Astrocyte (in vitro differentiated cells and primary cell): Measurements from ENCODE around the gene SLC25A22. TPM values are rescaled to one million over a fixed set of nuclear protein-coding genes. Genes with fewer than 3 reads are reported as not detected.

Experiments
- DNase-seq: peaks from one replicate; pipeline ENCODE4 v3.0.0-alpha.2; 2010; ENCODE audit warnings: low read depth
- FAIRE-seq: peaks from 2 replicates; lab custom pipeline; 2011; peaks lifted over from hg19 to GRCh38; lab: Jason Lieb, UNC
- H2AFZ ChIP-seq: 2 replicates; pipeline ENCODE4 v1.6.0; 2012; ENCODE audit warnings: low read depth, low read length, inconsistent platforms
- H3K27ac ChIP-seq: 2 replicates; pipeline ENCODE4 v1.5.1; 2011; ENCODE audit warnings: low read depth, low read length, inconsistent platforms
- H3K27me3 ChIP-seq: 2 replicates; pipeline ENCODE4 v1.6.0; 2011; ENCODE audit warnings: low read length, inconsistent platforms; ENCODE audit not compliant: insufficient read depth
- H3K36me3 ChIP-seq: 2 replicates; pipeline ENCODE4 v1.5.1; 2011; ENCODE audit warnings: low read length, inconsistent platforms; ENCODE audit not compliant: insufficient read depth
- H3K4me1 ChIP-seq: 2 replicates; pipeline ENCODE4 v1.5.1; 2011; ENCODE audit warnings: low read length, inconsistent platforms; ENCODE audit not compliant: insufficient read depth
- H3K4me2 ChIP-seq: 2 replicates; pipeline ENCODE4 v1.6.0; 2012; ENCODE audit warnings: low read length, inconsistent platforms
- H3K4me3 ChIP-seq: 2 replicates; pipeline ENCODE4 v1.5.1; 2011; ENCODE audit warnings: low read depth, mild to moderate bottlenecking, low read length, inconsistent platforms; ENCODE audit not compliant: insufficient read depth
- H3K79me2 ChIP-seq: 2 replicates; pipeline ENCODE4 v1.6.0; 2012; ENCODE audit warnings: mild to moderate bottlenecking, low read length, inconsistent platforms; ENCODE audit not compliant: insufficient read depth
- H3K9ac ChIP-seq: 2 replicates; pipeline ENCODE4 v1.6.0; 2012; ENCODE audit warnings: mild to moderate bottlenecking, low read length, inconsistent platforms
- H3K9me3 ChIP-seq: 2 replicates; pipeline ENCODE4 v1.5.1; 2012; ENCODE audit warnings: low read depth, mild to moderate bottlenecking, low read length, inconsistent platforms; ENCODE audit not compliant: insufficient read depth
- H4K20me1 ChIP-seq: 2 replicates; pipeline ENCODE4 v1.6.0; 2012; ENCODE audit warnings: low read length, inconsistent platforms; ENCODE audit not compliant: insufficient read depth
- H3K27ac Mint-ChIP-seq: one replicate; pipeline ENCODE4 v1.8.0; 2021; ENCODE audit warnings: mild to moderate bottlenecking, mixed read lengths; ENCODE audit not compliant: unreplicated experiment
- H3K27me3 Mint-ChIP-seq: one replicate; pipeline ENCODE4 v1.8.0; 2021; ENCODE audit warnings: low read depth, mixed read lengths; ENCODE audit not compliant: unreplicated experiment
- H3K36me3 Mint-ChIP-seq: one replicate; pipeline ENCODE4 v1.8.0; 2021; ENCODE audit warnings: low read depth, mixed read lengths; ENCODE audit not compliant: unreplicated experiment
- H3K4me1 Mint-ChIP-seq: one replicate; pipeline ENCODE4 v1.8.0; 2021; ENCODE audit warnings: low read depth, mixed read lengths; ENCODE audit not compliant: unreplicated experiment
- H3K4me3 Mint-ChIP-seq: one replicate; pipeline ENCODE4 v1.8.0; 2021; ENCODE audit warnings: mild to moderate bottlenecking, moderate library complexity, mixed read lengths; ENCODE audit not compliant: unreplicated experiment
- H3K9me3 Mint-ChIP-seq: one replicate; pipeline ENCODE4 v1.8.0; 2021; ENCODE audit warnings: mild to moderate bottlenecking, mixed read lengths; ENCODE audit not compliant: unreplicated experiment
- EZH2 ChIP-seq: IDR thresholded peaks from 2 replicates; pipeline ENCODE4 v1.6.1; 2012; ENCODE audit warnings: mild to moderate bottlenecking, low read length, inconsistent platforms; ENCODE audit not compliant: insufficient read depth
- total RNA-seq: library from RNA; stranded (reverse); gene quantifications from 2 replicates; pipeline ENCODE4 v1.2.1, GENCODE V29; 2021
- TF ChIP-seq, protein P1 (sequence below): IDR thresholded peaks from 2 replicates; pipeline ENCODE4 v1.5.1; 2011; ENCODE audit warnings: low read depth, mild to moderate bottlenecking, inconsistent platforms, low read length, moderate library complexity; ENCODE audit not compliant: insufficient read depth

Gene SLC25A22
- total RNA-seq, 1 donor from 2014 or later: 21.4 TPM

GRCh38 chr11:804599-804964 is 6.5 kb upstream of the SLC25A22 start:
- H3K4me2 ChIP-seq: peak overlapping the region; percentile 93
- Mint-ChIP-seq H3K27me3 (no peaks in the 10 kb centered on the region), H3K4me3 (peak overlapping the region; percentile 79), H3K27ac (no peak overlapping the region), H3K4me1 (no peaks in the 10 kb centered on the region), H3K36me3 (no peaks in the 10 kb centered on the region), H3K9me3 (no peaks in the 10 kb centered on the region)
- peaks cover 26% of the 10 kb centered on the region for H3K4me1 ChIP-seq
- H3K4me3 ChIP-seq: peak overlapping the region; percentile 57
- H3K9ac ChIP-seq: peak overlapping the region; percentile 71
- DNase-seq (no peak), FAIRE-seq (no peak)
- H3K79me2 ChIP-seq: peaks cover 39% of the 10 kb centered on the region
- H3K9me3 ChIP-seq: no peaks in the 10 kb centered on the region
- H3K27me3 ChIP-seq: no peaks in the 10 kb centered on the region
- H4K20me1 ChIP-seq: peaks cover 14% of the 10 kb centered on the region
- H3K27ac ChIP-seq: peak overlapping the region; percentile 6
- TF ChIP-seq, protein P1, sequence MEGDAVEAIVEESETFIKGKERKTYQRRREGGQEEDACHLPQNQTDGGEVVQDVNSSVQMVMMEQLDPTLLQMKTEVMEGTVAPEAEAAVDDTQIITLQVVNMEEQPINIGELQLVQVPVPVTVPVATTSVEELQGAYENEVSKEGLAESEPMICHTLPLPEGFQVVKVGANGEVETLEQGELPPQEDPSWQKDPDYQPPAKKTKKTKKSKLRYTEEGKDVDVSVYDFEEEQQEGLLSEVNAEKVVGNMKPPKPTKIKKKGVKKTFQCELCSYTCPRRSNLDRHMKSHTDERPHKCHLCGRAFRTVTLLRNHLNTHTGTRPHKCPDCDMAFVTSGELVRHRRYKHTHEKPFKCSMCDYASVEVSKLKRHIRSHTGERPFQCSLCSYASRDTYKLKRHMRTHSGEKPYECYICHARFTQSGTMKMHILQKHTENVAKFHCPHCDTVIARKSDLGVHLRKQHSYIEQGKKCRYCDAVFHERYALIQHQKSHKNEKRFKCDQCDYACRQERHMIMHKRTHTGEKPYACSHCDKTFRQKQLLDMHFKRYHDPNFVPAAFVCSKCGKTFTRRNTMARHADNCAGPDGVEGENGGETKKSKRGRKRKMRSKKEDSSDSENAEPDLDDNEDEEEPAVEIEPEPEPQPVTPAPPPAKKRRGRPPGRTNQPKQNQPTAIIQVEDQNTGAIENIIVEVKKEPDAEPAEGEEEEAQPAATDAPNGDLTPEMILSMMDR: no peak
- no peak for TF ChIP-seq EZH2
- H2AFZ ChIP-seq: peak overlapping the region; percentile 2
- H3K36me3 ChIP-seq: no peaks in the 10 kb centered on the region

- FAIRE-seq: no peak
- H3K27ac Mint-ChIP-seq: no peak overlapping the region
Measured at GRCh38 chr11:803770-804598, 5.9 kb upstream of the SLC25A22 start.

More at GRCh38 chr11:803770-804598, 5.9 kb upstream of the SLC25A22 start:
- H3K27me3 ChIP-seq: no peaks in the 10 kb centered on the region
- no peak for DNase-seq
- peak overlapping the region; percentile 57 for H3K4me3 ChIP-seq
- no peaks in the 10 kb centered on the region for H3K27me3 Mint-ChIP-seq
- H3K4me2 ChIP-seq: peak overlapping the region; percentile 93
- H3K9me3 ChIP-seq: no peaks in the 10 kb centered on the region
- peaks cover 26% of the 10 kb centered on the region for H3K4me1 ChIP-seq
- no peaks in the 10 kb centered on the region for H3K36me3 Mint-ChIP-seq
- H3K9me3 Mint-ChIP-seq: no peaks in the 10 kb centered on the region
- no peaks in the 10 kb centered on the region for H3K36me3 ChIP-seq
- peak overlapping the region; percentile 2 for H2AFZ ChIP-seq
- no peak overlapping the region for H3K27ac ChIP-seq
- TF ChIP-seq EZH2: no peak
- TF ChIP-seq, protein P1: no peak
- H3K79me2 ChIP-seq: peaks cover 35% of the 10 kb centered on the region
- H3K4me3 Mint-ChIP-seq: peak overlapping the region; percentile 79
- H3K9ac ChIP-seq: peak overlapping the region; percentile 71
- H3K4me1 Mint-ChIP-seq: no peaks in the 10 kb centered on the region
- peaks cover 20% of the 10 kb centered on the region for H4K20me1 ChIP-seq
